GM18498 (cell line): ENCODE data around the gene SLC2A14.
"Not testable (repeated sequence)": the region's sequence is repeated elsewhere in the genome, so short reads cannot be mapped to it uniquely, and the experiment has no call there.

Source experiments
- ATAC-seq: cut with Tn5 transposase; IDR thresholded peaks from one replicate; pipeline ENCODE4 v1.9.1; 2021; ENCODE audit warnings: mild to moderate bottlenecking, moderate library complexity; ENCODE audit not compliant: unreplicated experiment

SLC2A14 gene

GRCh38 chr12:7877420-7877819 lies 4.7 kb upstream of the SLC2A14 start:
- ATAC-seq: no peak

- ATAC-seq: no peak
Observed at GRCh38 chr12:7870335-7870734, 2.4 kb downstream of the SLC2A14 start.

GRCh38 chr12:7869137-7869536 lies 3.6 kb downstream of the SLC2A14 start:
- no peak for ATAC-seq

GRCh38 chr12:7868391-7868790 lies 4.3 kb downstream of the SLC2A14 start:
- no peak for ATAC-seq

GRCh38 chr12:7864601-7865150 lies 8.0 kb downstream of the SLC2A14 start:
- ATAC-seq: no peak

GRCh38 chr12:7862814-7863348 lies 9.8 kb downstream of the SLC2A14 start:
- ATAC-seq: not testable (repeated sequence)

GRCh38 chr12:7862301-7862700 lies 10.4 kb downstream of the SLC2A14 start:
- not testable (repeated sequence) for ATAC-seq

- ATAC-seq: no peak
Observed at GRCh38 chr12:7859552-7859951, 13.2 kb downstream of the SLC2A14 start.

GRCh38 chr12:7857971-7858370 lies 14.7 kb downstream of the SLC2A14 start:
- ATAC-seq: no peak

- no peak for ATAC-seq
Observed at GRCh38 chr12:7856516-7856915, 16.2 kb downstream of the SLC2A14 start.

- no peak for ATAC-seq
Observed at GRCh38 chr12:7853557-7853956, 19.2 kb downstream of the SLC2A14 start.

- not testable (repeated sequence) for ATAC-seq
Observed at GRCh38 chr12:7851622-7852081, 21.1 kb downstream of the SLC2A14 start.

GRCh38 chr12:7850099-7850498 lies 22.6 kb downstream of the SLC2A14 start:
- ATAC-seq: not testable (repeated sequence)

- not testable (repeated sequence) for ATAC-seq
Observed at GRCh38 chr12:7848098-7848422, 24.7 kb downstream of the SLC2A14 start.

- ATAC-seq: not testable (repeated sequence)
Observed at GRCh38 chr12:7847226-7848097, 25.3 kb downstream of the SLC2A14 start.

- ATAC-seq: no peak
Observed at GRCh38 chr12:7844116-7844515, 28.6 kb downstream of the SLC2A14 start.

- not testable (repeated sequence) for ATAC-seq
Observed at GRCh38 chr12:7843583-7843982, 29.1 kb downstream of the SLC2A14 start.

GRCh38 chr12:7843149-7843548 lies 29.6 kb downstream of the SLC2A14 start:
- ATAC-seq: not testable (repeated sequence)

GRCh38 chr12:7842444-7842843 lies 30.3 kb downstream of the SLC2A14 start:
- ATAC-seq: not testable (repeated sequence)

GRCh38 chr12:7839848-7840247 lies 32.9 kb downstream of the SLC2A14 start:
- not testable (repeated sequence) for ATAC-seq

- not testable (repeated sequence) for ATAC-seq
Observed at GRCh38 chr12:7839226-7839625, 33.5 kb downstream of the SLC2A14 start.

- no peak for ATAC-seq
Observed at GRCh38 chr12:7837366-7837765, 35.3 kb downstream of the SLC2A14 start.
